ENCODE data around the gene KCNH1.

- TF ChIP-seq CTCF (IDR thresholded peaks at IDR 0.05; ENCODE audit: low read depth, low read length) (no peak), POLR2A (IDR thresholded peaks at IDR 0.05; ENCODE audit: extremely low read depth, insufficient read length) (no peak)
These were observed 20.4 kb downstream of the KCNH1 start for GRCh38 chr1:211113566-211113965.
